Neural progenitor cell (in vitro differentiated cells): Measurements from ENCODE around the gene CPLX1. TPM values are rescaled to one million over a fixed set of nuclear protein-coding genes. Genes with fewer than 3 reads are reported as not detected.
"Not testable (repeated sequence)": the region's sequence is repeated elsewhere in the genome, so short reads cannot be mapped to it uniquely, and the experiment has no call there.

Experiments used
- DNase-seq: peaks from one replicate; pipeline ENCODE4 v3.0.0-alpha.2; 2016; ENCODE audit warnings: low spot score
- H2AFZ ChIP-seq: fragments of 200-600 bp; sonication (generic); replicated peaks from 2 replicates; pipeline ENCODE4 v1.6.1; 2016; ENCODE audit warnings: antibody characterized with exemption
- H3F3A ChIP-seq: fragments of 200-600 bp; sonication (generic); 2 replicates; pipeline ENCODE4 v1.6.1; 2016; ENCODE audit warnings: antibody characterized with exemption, low read depth
- H3K27ac ChIP-seq: fragments of 200-600 bp; sonication (generic); 2 replicates; pipeline ENCODE4 v1.5.1; 2016; ENCODE audit warnings: mild to moderate bottlenecking
- H3K27me3 ChIP-seq: fragments of 200-600 bp; sonication (generic); 2 replicates; pipeline ENCODE4 v1.6.1; 2016; ENCODE audit warnings: mild to moderate bottlenecking, moderate library complexity
- H3K36me3 ChIP-seq: fragments of 200-600 bp; sonication (generic); 2 replicates; pipeline ENCODE4 v1.5.1; 2016
- H3K4me1 ChIP-seq: fragments of 200-600 bp; sonication (generic); 2 replicates; pipeline ENCODE4 v1.6.1; 2016; ENCODE audit warnings: mixed run types
- H3K4me2 ChIP-seq: fragments of 200-600 bp; sonication (generic); 2 replicates; pipeline ENCODE4 v1.6.1; 2016
- H3K4me3 ChIP-seq: fragments of 200-600 bp; sonication (generic); 2 replicates; pipeline ENCODE4 v1.5.1; 2016
- H3K79me2 ChIP-seq: fragments of 200-600 bp; sonication (generic); 2 replicates; pipeline ENCODE4 v1.6.1; 2016; ENCODE audit warnings: low read depth
- H3K9ac ChIP-seq: fragments of 200-600 bp; sonication (generic); 2 replicates; pipeline ENCODE4 v1.6.1; 2016
- H3K9me3 ChIP-seq: fragments of 200-600 bp; sonication (generic); 2 replicates; pipeline ENCODE4 v1.5.1; 2016; ENCODE audit warnings: low read depth
- H4K20me1 ChIP-seq: fragments of 200-600 bp; sonication (generic); 2 replicates; pipeline ENCODE4 v1.6.1; 2016; ENCODE audit warnings: low read depth
- H3K27ac Mint-ChIP-seq: 3 replicates; pipeline ENCODE4 v1.8.0; 2021; ENCODE audit warnings: mixed read lengths
- H3K27me3 Mint-ChIP-seq: 2 replicates; pipeline ENCODE4 v1.8.0; 2022; ENCODE audit warnings: low read depth, mild to moderate bottlenecking, inconsistent platforms, moderate library complexity, mixed read lengths; ENCODE audit not compliant: insufficient read depth
- H3K36me3 Mint-ChIP-seq: 3 replicates; pipeline ENCODE4 v1.8.0; 2021; ENCODE audit warnings: mixed read lengths
- H3K4me1 Mint-ChIP-seq: 3 replicates; pipeline ENCODE4 v1.8.0; 2021; ENCODE audit warnings: mixed read lengths
- H3K4me3 Mint-ChIP-seq: 3 replicates; pipeline ENCODE4 v1.8.0; 2021; ENCODE audit warnings: mild to moderate bottlenecking, moderate library complexity, mixed read lengths
- H3K9me3 Mint-ChIP-seq: 3 replicates; pipeline ENCODE4 v1.8.0; 2020; ENCODE audit warnings: mixed read lengths
- CTCF ChIP-seq: fragments of 200-600 bp; sonication (generic); IDR thresholded peaks from 2 replicates; pipeline ENCODE4 v1.5.1; 2017; ENCODE audit warnings: antibody characterized with exemption, mild to moderate bottlenecking
- EZH2 ChIP-seq: fragments of 200-600 bp; sonication (generic); IDR thresholded peaks from 2 replicates; pipeline ENCODE4 v1.6.1; 2017; ENCODE audit warnings: antibody characterized with exemption, mild to moderate bottlenecking, moderate library complexity
- EZH2phosphoT487 ChIP-seq: fragments of 200-600 bp; sonication (generic); IDR thresholded peaks from 2 replicates; pipeline ENCODE4 v1.6.1; 2017; ENCODE audit warnings: antibody characterized with exemption
- total RNA-seq: library from RNA; depleted of rRNA; stranded (reverse); fragments of >200 nt; gene quantifications from 2 replicates; pipeline ENCODE4 v1.2.3, GENCODE V29; 2015; ENCODE audit warnings: low replicate concordance

CPLX1 gene
- total RNA-seq, 1 donor from 2014 or later = not detected

GRCh38 chr4:754221-755120 lies 71.5 kb downstream of the CPLX1 start:
- DNase-seq = no peak

GRCh38 chr4:753186-753585 lies 72.7 kb downstream of the CPLX1 start:
- not testable (repeated sequence) for H3K27ac ChIP-seq, H3K9me3 ChIP-seq, H3K4me1 ChIP-seq, H3F3A ChIP-seq, H3K36me3 ChIP-seq, H3K4me1 Mint-ChIP-seq, H3K27me3 ChIP-seq, H3K4me2 ChIP-seq, H3K27me3 Mint-ChIP-seq, H3K9ac ChIP-seq, DNase-seq, H2AFZ ChIP-seq, H3K4me3 ChIP-seq, H3K9me3 Mint-ChIP-seq, H3K27ac Mint-ChIP-seq, H3K4me3 Mint-ChIP-seq
- peaks cover 48% of the 10 kb centered on the region for H3K36me3 Mint-ChIP-seq
- peaks cover 18% of the 10 kb centered on the region for H4K20me1 ChIP-seq
- H3K79me2 ChIP-seq = peaks cover 20% of the 10 kb centered on the region

More at GRCh38 chr4:754221-755120, 71.5 kb downstream of the CPLX1 start:
- Histone ChIP-seq H3K4me3 (no peak overlapping the region), H3K79me2 (peaks cover 10% of the 10 kb centered on the region), H2AFZ (no peak overlapping the region), H3K27me3 (no peaks in the 10 kb centered on the region), H3K4me1 (no peaks in the 10 kb centered on the region), H3K27ac (no peak overlapping the region), H3K36me3 (no peaks in the 10 kb centered on the region), H3K4me2 (no peak overlapping the region), H3K9ac (no peak overlapping the region), H4K20me1 (peaks cover 18% of the 10 kb centered on the region), H3K9me3 (no peaks in the 10 kb centered on the region), H3F3A (peaks cover 7% of the 10 kb centered on the region)
- Mint-ChIP-seq H3K36me3 (peaks cover 45% of the 10 kb centered on the region), H3K27me3 (peaks cover 10% of the 10 kb centered on the region), H3K9me3 (peaks cover 6% of the 10 kb centered on the region), H3K4me1 (peaks cover 3% of the 10 kb centered on the region), H3K4me3 (no peak overlapping the region), H3K27ac (no peak overlapping the region)
- TF ChIP-seq EZH2 (no peak), CTCF (no peak), EZH2phosphoT487 (no peak)

- Mint-ChIP-seq H3K27ac (no peak overlapping the region), H3K36me3 (peaks cover 45% of the 10 kb centered on the region), H3K27me3 (peaks cover 10% of the 10 kb centered on the region), H3K9me3 (peaks cover 7% of the 10 kb centered on the region), H3K4me3 (no peak overlapping the region), H3K4me1 (peaks cover 6% of the 10 kb centered on the region)
- no peak overlapping the region for H3K27ac ChIP-seq
- no peak overlapping the region for H2AFZ ChIP-seq
- H3K4me2 ChIP-seq = no peak overlapping the region
- TF ChIP-seq CTCF (no peak), EZH2phosphoT487 (no peak), EZH2 (no peak)
- no peak overlapping the region for H3K9ac ChIP-seq
- H3K36me3 ChIP-seq = no peaks in the 10 kb centered on the region
- H3K4me1 ChIP-seq = no peaks in the 10 kb centered on the region
- peaks cover 21% of the 10 kb centered on the region for H3K79me2 ChIP-seq
- no peaks in the 10 kb centered on the region for H3K9me3 ChIP-seq
- no peaks in the 10 kb centered on the region for H3K27me3 ChIP-seq
- peaks cover 1% of the 10 kb centered on the region for H3F3A ChIP-seq
- H3K4me3 ChIP-seq = no peak overlapping the region
- peaks cover 18% of the 10 kb centered on the region for H4K20me1 ChIP-seq
- no peak for DNase-seq
These were observed 73.6 kb downstream of the CPLX1 start for GRCh38 chr4:752196-752861.

- H3K79me2 ChIP-seq = peaks cover 21% of the 10 kb centered on the region
- H2AFZ ChIP-seq = no peak overlapping the region
- H3K9me3 ChIP-seq = no peaks in the 10 kb centered on the region
- H3K4me2 ChIP-seq = no peak overlapping the region
- H3F3A ChIP-seq = no peaks in the 10 kb centered on the region
- Mint-ChIP-seq H3K9me3 (peaks cover 4% of the 10 kb centered on the region), H3K4me3 (no peak overlapping the region), H3K27ac (no peak overlapping the region), H3K27me3 (peaks cover 10% of the 10 kb centered on the region), H3K36me3 (peaks cover 40% of the 10 kb centered on the region), H3K4me1 (peaks cover 6% of the 10 kb centered on the region)
- H4K20me1 ChIP-seq = peaks cover 18% of the 10 kb centered on the region
- no peaks in the 10 kb centered on the region for H3K4me1 ChIP-seq
- H3K27me3 ChIP-seq = no peaks in the 10 kb centered on the region
- no peak overlapping the region for H3K9ac ChIP-seq
- H3K36me3 ChIP-seq = no peaks in the 10 kb centered on the region
- H3K4me3 ChIP-seq = no peak overlapping the region
- H3K27ac ChIP-seq = no peak overlapping the region
- no peak for DNase-seq
- TF ChIP-seq EZH2phosphoT487 (no peak), EZH2 (no peak), CTCF (no peak)
These were observed 74.3 kb downstream of the CPLX1 start for GRCh38 chr4:751676-752075.
